HUES64 (cell line): Measurements from ENCODE around the gene GNAS-AS1.

Experiments used
- H3K27ac ChIP-seq: 2 replicates; pipeline ENCODE4 v1.7.0; 2013; ENCODE audit warnings: low read depth, low read length, inconsistent platforms
- H3K27me3 ChIP-seq: 2 replicates; pipeline ENCODE4 v1.6.1; 2013; ENCODE audit warnings: mild to moderate bottlenecking, low read length; ENCODE audit not compliant: insufficient read depth
- H3K36me3 ChIP-seq: 2 replicates; pipeline ENCODE4 v1.6.1; 2013; ENCODE audit warnings: mild to moderate bottlenecking, low read length; ENCODE audit not compliant: insufficient read depth
- H3K4me1 ChIP-seq: 2 replicates; pipeline ENCODE4 v1.6.1; 2013; ENCODE audit warnings: mild to moderate bottlenecking, low read length, moderate library complexity; ENCODE audit not compliant: insufficient read depth
- H3K4me3 ChIP-seq: 2 replicates; pipeline ENCODE4 v1.5.1; 2013; ENCODE audit warnings: mild to moderate bottlenecking, low read length, moderate library complexity
- H3K9ac ChIP-seq: 2 replicates; pipeline ENCODE4 v1.6.1; 2013; ENCODE audit warnings: mild to moderate bottlenecking, low read depth, low read length
- H3K9me3 ChIP-seq: 2 replicates; pipeline ENCODE4 v1.6.1; 2013; ENCODE audit warnings: low read depth, low read length; ENCODE audit not compliant: insufficient read depth
- WGBS: fragments of 150-250, 120-280 bp; methylation state at CpG from one replicate; pipeline ENCODE4 v1.1.7; 2013; ENCODE audit warnings: missing lambda C conversion rate; 5-methylcytosine and 5-hydroxymethylcytosine counted together

GNAS-AS1 gene

GRCh38 chr20:58816051-58816450 lies 34.7 kb downstream of the GNAS-AS1 start:
- H3K9ac ChIP-seq: no peak overlapping the region
- H3K4me1 ChIP-seq: no peaks in the 10 kb centered on the region
- 96% methylated on average over 10 of the region's 10 CpGs for WGBS
- no peak overlapping the region for H3K27ac ChIP-seq
- H3K9me3 ChIP-seq: no peaks in the 10 kb centered on the region
- H3K36me3 ChIP-seq: peaks cover 31% of the 10 kb centered on the region
- H3K27me3 ChIP-seq: no peaks in the 10 kb centered on the region
- H3K4me3 ChIP-seq: no peak overlapping the region

DNA sequence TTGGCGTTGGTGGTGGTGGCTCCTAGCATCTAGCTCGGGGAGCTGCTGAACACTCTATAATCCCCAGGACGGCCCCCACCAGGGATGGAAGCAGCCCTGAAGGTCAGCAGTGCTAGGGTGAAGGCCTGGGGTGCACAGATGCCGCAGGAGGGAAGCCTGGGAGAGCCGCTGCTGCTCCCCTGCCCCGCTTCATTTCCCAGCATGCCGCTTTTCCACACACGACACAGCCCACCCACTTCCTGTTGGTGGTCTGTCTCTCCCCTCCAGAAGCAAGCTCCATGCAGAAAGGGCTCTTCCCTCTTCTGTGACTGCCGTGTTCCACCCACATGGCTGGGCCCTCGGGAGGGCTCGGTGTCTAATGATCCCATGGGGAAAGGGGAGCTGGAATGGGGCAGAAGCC lies 35.3 kb downstream of the GNAS-AS1 start:
- Histone ChIP-seq H3K4me1 (no peaks in the 10 kb centered on the region), H3K36me3 (peaks cover 25% of the 10 kb centered on the region), H3K27me3 (no peaks in the 10 kb centered on the region), H3K9me3 (no peaks in the 10 kb centered on the region), H3K4me3 (no peak overlapping the region), H3K9ac (no peak overlapping the region), H3K27ac (no peak overlapping the region)
- 95% methylated on average over 11 of the region's 11 CpGs for WGBS

GRCh38 chr20:58813369-58813768 lies 37.3 kb downstream of the GNAS-AS1 start:
- H3K27me3 ChIP-seq: no peaks in the 10 kb centered on the region
- WGBS: 88% methylated on average over 8 of the region's 8 CpGs

DNA sequence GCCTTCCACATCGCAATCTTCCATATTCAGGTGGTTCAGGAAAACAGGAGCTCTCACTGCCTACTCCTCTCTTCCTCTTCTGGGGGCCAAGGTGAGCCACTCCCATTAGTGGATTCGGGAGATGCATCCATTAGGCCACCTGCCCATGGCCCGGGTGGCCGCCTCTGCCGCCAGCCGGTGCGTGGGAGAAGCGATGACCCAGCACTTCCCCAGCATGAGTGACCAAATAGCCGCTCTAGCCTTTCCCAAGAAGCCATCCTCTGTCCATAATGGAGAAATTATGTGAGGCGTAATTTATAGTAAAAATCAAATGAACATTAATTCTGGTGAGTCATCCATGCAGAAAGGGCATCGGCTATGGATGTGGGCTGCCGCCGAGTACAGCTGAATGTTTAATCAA lies 39.4 kb downstream of the GNAS-AS1 start:
- Histone ChIP-seq H3K9ac (no peak overlapping the region), H3K27ac (no peak overlapping the region), H3K4me1 (no peaks in the 10 kb centered on the region), H3K36me3 (no peaks in the 10 kb centered on the region), H3K9me3 (no peaks in the 10 kb centered on the region), H3K27me3 (no peaks in the 10 kb centered on the region), H3K4me3 (no peak overlapping the region)
- WGBS: 98% methylated on average over 13 of the region's 13 CpGs

More at GRCh38 chr20:58813369-58813768, 37.3 kb downstream of the GNAS-AS1 start:
- Histone ChIP-seq H3K27ac (no peak overlapping the region), H3K9ac (no peak overlapping the region), H3K4me3 (no peak overlapping the region), H3K9me3 (no peaks in the 10 kb centered on the region), H3K4me1 (no peaks in the 10 kb centered on the region), H3K36me3 (peaks cover 10% of the 10 kb centered on the region)

- H3K27ac ChIP-seq: no peak overlapping the region
- H3K27me3 ChIP-seq: no peaks in the 10 kb centered on the region
- no peak overlapping the region for H3K4me3 ChIP-seq
- no peaks in the 10 kb centered on the region for H3K36me3 ChIP-seq
- no peaks in the 10 kb centered on the region for H3K9me3 ChIP-seq
- H3K4me1 ChIP-seq: no peaks in the 10 kb centered on the region
- 90% methylated on average over 10 of the region's 10 CpGs for WGBS
- no peak overlapping the region for H3K9ac ChIP-seq
Measured at GRCh38 chr20:58810879-58811250, 39.8 kb downstream of the GNAS-AS1 start.

- Histone ChIP-seq H3K27ac (no peak overlapping the region), H3K9me3 (no peaks in the 10 kb centered on the region), H3K27me3 (no peaks in the 10 kb centered on the region), H3K4me3 (no peak overlapping the region), H3K36me3 (no peaks in the 10 kb centered on the region), H3K4me1 (no peaks in the 10 kb centered on the region), H3K9ac (no peak overlapping the region)
- 90% methylated on average over 19 of the region's 19 CpGs for WGBS
Measured at GRCh38 chr20:58810116-58810878, 40.4 kb downstream of the GNAS-AS1 start.

DNA sequence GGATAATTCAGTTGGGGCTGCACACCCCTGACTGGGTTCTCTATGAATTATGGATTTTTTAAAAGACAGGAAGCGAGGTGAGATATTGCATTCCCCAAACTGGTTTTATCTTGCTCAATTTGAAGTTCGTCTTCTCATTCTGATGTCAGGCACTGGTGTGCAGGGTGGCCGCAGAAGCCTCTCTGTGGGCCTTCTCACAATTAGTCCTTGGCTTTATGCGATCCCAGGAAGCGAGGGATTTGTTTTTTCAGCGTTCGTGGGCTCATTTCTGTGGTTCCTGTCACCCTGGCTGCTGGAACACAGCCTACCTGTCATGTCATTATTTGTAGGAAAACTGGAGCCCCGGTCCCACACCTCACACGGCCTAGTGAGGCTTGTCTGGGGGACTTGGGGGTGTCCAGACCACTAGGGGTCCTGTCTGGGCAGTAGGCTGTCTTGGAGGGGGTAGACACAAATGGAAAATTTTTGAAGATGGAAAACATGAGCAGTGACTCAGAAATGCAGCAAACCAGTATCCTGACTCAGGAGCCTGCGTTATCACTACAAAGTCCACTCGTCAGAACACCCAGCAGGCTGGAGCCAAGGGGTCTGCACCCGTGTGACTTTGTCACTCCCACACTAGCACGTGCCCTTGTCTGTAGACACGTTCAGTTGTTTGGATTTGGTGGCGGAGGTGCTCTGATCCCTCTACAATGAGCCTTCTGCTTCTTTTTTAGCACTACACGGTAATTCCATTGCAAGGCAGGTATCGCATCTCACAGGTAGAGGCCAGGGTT lies 42.2 kb downstream of the GNAS-AS1 start:
- no peaks in the 10 kb centered on the region for H3K9me3 ChIP-seq
- no peaks in the 10 kb centered on the region for H3K27me3 ChIP-seq
- no peaks in the 10 kb centered on the region for H3K36me3 ChIP-seq
- H3K9ac ChIP-seq: no peak overlapping the region
- H3K4me3 ChIP-seq: no peak overlapping the region
- H3K27ac ChIP-seq: no peak overlapping the region
- H3K4me1 ChIP-seq: peaks cover 2% of the 10 kb centered on the region; the same call in 1 of the 2 replicates
- 88% methylated on average over 17 of the region's 17 CpGs for WGBS

- no peaks in the 10 kb centered on the region for H3K9me3 ChIP-seq
- peaks cover 8% of the 10 kb centered on the region for H3K4me1 ChIP-seq
- no peak overlapping the region for H3K9ac ChIP-seq
- H3K4me3 ChIP-seq: no peak overlapping the region
- no peak overlapping the region for H3K27ac ChIP-seq
- H3K36me3 ChIP-seq: no peaks in the 10 kb centered on the region
- no peaks in the 10 kb centered on the region for H3K27me3 ChIP-seq
- 94% methylated on average over 11 of the region's 11 CpGs for WGBS
Measured at GRCh38 chr20:58807801-58808200, 42.9 kb downstream of the GNAS-AS1 start.

GRCh38 chr20:58803533-58803932 lies 47.2 kb downstream of the GNAS-AS1 start:
- no peaks in the 10 kb centered on the region for H3K27me3 ChIP-seq
- WGBS: 90% methylated on average over 18 of the region's 18 CpGs

GRCh38 chr20:58802061-58802460 lies 48.6 kb downstream of the GNAS-AS1 start:
- H3K27ac ChIP-seq: no peak overlapping the region
- H3K36me3 ChIP-seq: no peaks in the 10 kb centered on the region
- no peak overlapping the region for H3K4me3 ChIP-seq
- H3K9ac ChIP-seq: no peak overlapping the region
- H3K4me1 ChIP-seq: peaks cover 31% of the 10 kb centered on the region
- H3K27me3 ChIP-seq: no peaks in the 10 kb centered on the region
- WGBS: 88% methylated on average over 9 of the region's 11 CpGs
- H3K9me3 ChIP-seq: no peaks in the 10 kb centered on the region

More at GRCh38 chr20:58803533-58803932, 47.2 kb downstream of the GNAS-AS1 start:
- Histone ChIP-seq H3K9ac (no peak overlapping the region), H3K4me3 (no peak overlapping the region), H3K4me1 (peaks cover 31% of the 10 kb centered on the region), H3K27ac (no peak overlapping the region), H3K9me3 (no peaks in the 10 kb centered on the region), H3K36me3 (no peaks in the 10 kb centered on the region)

DNA sequence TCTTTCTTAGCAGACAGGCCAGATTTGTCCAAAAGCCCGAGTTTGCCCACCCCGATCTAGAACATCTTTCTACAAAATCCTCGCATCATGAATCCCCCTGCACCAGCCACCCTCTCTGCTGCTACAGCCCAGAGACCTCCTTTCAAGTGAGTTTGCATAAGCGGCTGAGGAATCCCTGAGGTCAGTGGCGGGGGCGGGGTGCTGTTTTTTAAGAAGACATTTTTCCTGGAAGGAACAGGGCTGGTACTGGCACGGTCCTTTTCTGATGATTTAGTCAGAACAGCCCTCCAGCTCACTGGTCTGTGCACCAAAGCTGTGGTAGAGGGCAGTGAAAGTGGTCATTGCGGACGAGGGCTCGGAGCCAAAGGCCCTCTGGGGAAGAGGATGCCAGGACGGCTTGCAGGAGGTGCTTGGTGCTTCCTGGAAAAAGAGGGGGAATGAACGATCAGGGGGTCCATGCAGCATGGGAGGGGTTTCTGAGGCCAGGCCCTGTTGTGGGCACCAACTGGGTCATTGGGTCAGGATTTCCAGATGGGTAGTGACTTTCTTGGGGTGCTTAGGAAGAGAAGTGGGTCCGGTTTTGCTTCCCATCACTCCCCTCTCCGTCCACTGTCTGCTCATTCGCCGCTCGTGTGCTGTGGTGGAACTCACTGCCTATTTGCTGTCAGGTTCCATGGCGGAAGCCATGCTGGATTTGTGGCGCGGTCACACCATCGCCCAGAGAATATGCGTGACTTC lies 50.4 kb downstream of the GNAS-AS1 start:
- H3K4me1 ChIP-seq: peaks cover 31% of the 10 kb centered on the region
- H3K27me3 ChIP-seq: no peaks in the 10 kb centered on the region
- no peaks in the 10 kb centered on the region for H3K36me3 ChIP-seq
- no peak overlapping the region for H3K27ac ChIP-seq
- H3K9ac ChIP-seq: no peak overlapping the region
- 63% methylated on average over 22 of the region's 22 CpGs for WGBS
- no peak overlapping the region for H3K4me3 ChIP-seq
- no peaks in the 10 kb centered on the region for H3K9me3 ChIP-seq
